MM.1S (cell line): ENCODE measurements around the gene ARHGAP33.

Experiments used
- DNase-seq: peaks from one replicate; pipeline ENCODE4 v3.0.0-alpha.2; 2015
- H2AFZ ChIP-seq: fragments of 300-600 bp; sonication (generic); 2 replicates; pipeline ENCODE4 v1.6.0; 2016; ENCODE audit warnings: antibody characterized with exemption, low read length
- H3F3A ChIP-seq: fragments of 300-600 bp; sonication (generic); 2 replicates; pipeline ENCODE4 v1.6.1; 2016; ENCODE audit warnings: mild to moderate bottlenecking, antibody characterized with exemption, low read length, moderate library complexity, mixed read lengths; ENCODE audit not compliant: insufficient read depth
- H3K27ac ChIP-seq: fragments of 300-600 bp; sonication (generic); 2 replicates; pipeline ENCODE4 v1.5.1; 2016; ENCODE audit warnings: mild to moderate bottlenecking, low read length
- H3K27me3 ChIP-seq: fragments of 300-600 bp; sonication (generic); replicated peaks from 2 replicates; pipeline ENCODE4 v1.6.0; 2016; ENCODE audit warnings: low read length; ENCODE audit not compliant: insufficient read depth
- H3K36me3 ChIP-seq: fragments of 300-600 bp; sonication (generic); replicated peaks from 2 replicates; pipeline ENCODE4 v1.6.1; 2016; ENCODE audit warnings: mild to moderate bottlenecking, low read length, mixed read lengths; ENCODE audit not compliant: insufficient read depth
- H3K4me1 ChIP-seq: fragments of 300-600 bp; sonication (generic); 2 replicates; pipeline ENCODE4 v1.6.1; 2016; ENCODE audit warnings: low read length, mixed read lengths
- H3K4me2 ChIP-seq: fragments of 300-600 bp; sonication (generic); 2 replicates; pipeline ENCODE4 v1.6.0; 2016; ENCODE audit warnings: low read depth, low read length
- H3K4me3 ChIP-seq: fragments of 300-600 bp; sonication (generic); 2 replicates; pipeline ENCODE4 v1.5.1; 2016; ENCODE audit warnings: low read length, mixed read lengths
- H3K79me2 ChIP-seq: fragments of 300-600 bp; sonication (generic); 2 replicates; pipeline ENCODE4 v1.6.1; 2016; ENCODE audit warnings: mixed run types, low read length, mixed read lengths
- H3K9ac ChIP-seq: fragments of 300-600 bp; sonication (generic); 2 replicates; pipeline ENCODE4 v1.6.1; 2016; ENCODE audit warnings: low read length, mixed read lengths
- H3K9me2 ChIP-seq: fragments of 300-600 bp; sonication (generic); replicated peaks from 2 replicates; pipeline ENCODE4 v1.6.1; 2016; ENCODE audit warnings: mild to moderate bottlenecking, low read length, mixed read lengths; ENCODE audit not compliant: insufficient read depth
- H3K9me3 ChIP-seq: fragments of 300-600 bp; sonication (generic); replicated peaks from 2 replicates; pipeline ENCODE4 v1.6.1; 2016; ENCODE audit warnings: mild to moderate bottlenecking, low read length, mixed read lengths; ENCODE audit not compliant: insufficient read depth
- H4K20me1 ChIP-seq: fragments of 300-600 bp; sonication (generic); 2 replicates; pipeline ENCODE4 v1.6.1; 2016; ENCODE audit warnings: mild to moderate bottlenecking, low read length, moderate library complexity, mixed read lengths; ENCODE audit not compliant: insufficient read depth
- CTCF ChIP-seq: fragments of 300-600 bp; sonication (generic); IDR thresholded peaks from 2 replicates; pipeline ENCODE4 v1.5.1; 2016; ENCODE audit warnings: antibody characterized with exemption, low read length, mixed read lengths
- EZH2 ChIP-seq: fragments of 300-600 bp; sonication (generic); optimal IDR thresholded peaks from 2 replicates; pipeline ENCODE3; 2017; ENCODE audit warnings: low read depth, mild to moderate bottlenecking, antibody characterized with exemption, low read length, mixed read lengths
- EZH2phosphoT487 ChIP-seq: fragments of 300-600 bp; sonication (generic); IDR thresholded peaks from 2 replicates; pipeline ENCODE4 v1.6.1; 2018; ENCODE audit warnings: antibody characterized with exemption, low read length

The ARHGAP33 gene

DNA sequence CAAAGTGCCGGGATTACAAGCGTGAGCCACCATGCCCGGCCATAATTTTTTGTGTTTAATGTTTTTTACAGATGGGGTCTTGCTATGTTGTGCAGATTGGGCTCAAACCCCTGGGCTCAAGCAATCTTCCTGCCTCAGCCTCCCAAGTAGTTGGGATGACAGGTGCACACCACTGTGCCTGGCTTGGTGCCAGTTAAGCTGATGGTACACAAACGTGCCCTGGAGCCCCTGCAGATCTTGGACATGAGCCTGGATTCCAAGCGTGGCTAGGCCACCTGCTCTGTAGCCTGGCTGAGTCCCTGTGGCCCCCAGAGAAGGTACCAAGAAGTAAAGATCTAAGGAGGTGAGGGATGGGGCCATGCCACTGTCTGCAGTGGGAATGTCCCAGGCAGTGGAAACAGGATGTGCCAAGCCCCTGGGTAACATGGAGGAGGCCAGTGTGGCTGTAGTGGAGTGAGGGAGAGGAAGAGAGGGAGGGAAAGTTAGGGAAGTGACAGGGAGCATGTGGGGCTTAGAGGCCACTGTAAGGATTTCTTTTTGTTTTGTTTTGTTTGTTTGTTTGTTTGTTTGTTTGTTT lies 30.2 kb downstream of the ARHGAP33 start:
- no peaks in the 10 kb centered on the region for H3K36me3 ChIP-seq
- no peaks in the 10 kb centered on the region for H3K4me1 ChIP-seq
- no peaks in the 10 kb centered on the region for H4K20me1 ChIP-seq
- TF ChIP-seq CTCF (no peak), EZH2 (no peak), EZH2phosphoT487 (no peak)
- H3K9me2 ChIP-seq: no peaks in the 10 kb centered on the region
- H3K4me3 ChIP-seq: no peak overlapping the region
- H2AFZ ChIP-seq: no peak overlapping the region
- DNase-seq: no peak
- H3K79me2 ChIP-seq: no peaks in the 10 kb centered on the region
- H3K9ac ChIP-seq: no peak overlapping the region
- H3K4me2 ChIP-seq: no peak overlapping the region
- no peaks in the 10 kb centered on the region for H3F3A ChIP-seq
- H3K27me3 ChIP-seq: peaks cover 83% of the 10 kb centered on the region
- H3K9me3 ChIP-seq: no peaks in the 10 kb centered on the region
- no peak overlapping the region for H3K27ac ChIP-seq

DNA sequence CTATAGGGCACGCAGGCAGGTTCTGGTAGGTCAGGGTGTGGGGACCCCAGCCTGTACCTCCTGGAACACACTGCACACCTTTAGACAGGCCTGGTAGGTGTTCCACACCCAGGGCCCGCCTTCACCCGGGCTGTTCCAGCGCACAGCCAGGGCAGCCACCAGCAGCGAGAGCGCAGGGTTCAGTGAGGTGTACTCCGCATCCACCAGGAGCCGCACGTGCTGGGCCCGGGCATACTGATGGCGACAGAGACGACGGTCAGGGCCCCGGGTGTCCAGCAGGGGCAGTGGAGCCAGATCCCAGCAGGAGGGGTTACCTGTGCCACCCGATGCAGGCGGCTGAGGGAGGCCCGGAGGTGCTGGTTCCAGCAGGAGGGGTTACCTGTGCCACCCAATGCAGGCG lies 31.2 kb downstream of the ARHGAP33 start:
- Histone ChIP-seq H2AFZ (no peak overlapping the region), H3K9me3 (no peaks in the 10 kb centered on the region), H3K27me3 (peaks cover 87% of the 10 kb centered on the region), H3K79me2 (no peaks in the 10 kb centered on the region), H3K9ac (no peak overlapping the region), H3K4me3 (no peak overlapping the region), H3K9me2 (no peaks in the 10 kb centered on the region), H3K4me2 (no peak overlapping the region), H3K27ac (no peak overlapping the region), H3F3A (no peaks in the 10 kb centered on the region), H3K36me3 (no peaks in the 10 kb centered on the region), H4K20me1 (no peaks in the 10 kb centered on the region), H3K4me1 (no peaks in the 10 kb centered on the region)
- no peak for TF ChIP-seq EZH2phosphoT487
- no peak for TF ChIP-seq EZH2
- TF ChIP-seq CTCF: no peak
- no peak for DNase-seq

- Histone ChIP-seq H3K9me3 (no peaks in the 10 kb centered on the region), H3K4me3 (no peak overlapping the region), H3F3A (no peaks in the 10 kb centered on the region), H2AFZ (no peak overlapping the region), H3K9me2 (no peaks in the 10 kb centered on the region), H3K27me3 (peaks cover 87% of the 10 kb centered on the region), H4K20me1 (no peaks in the 10 kb centered on the region), H3K36me3 (no peaks in the 10 kb centered on the region), H3K4me2 (no peak overlapping the region), H3K79me2 (no peaks in the 10 kb centered on the region), H3K4me1 (no peaks in the 10 kb centered on the region), H3K9ac (no peak overlapping the region), H3K27ac (no peak overlapping the region)
- TF ChIP-seq CTCF: no peak
- TF ChIP-seq EZH2phosphoT487: no peak
- TF ChIP-seq EZH2: no peak
- DNase-seq: no peak
These were observed 32.3 kb downstream of the ARHGAP33 start for GRCh38 chr19:35807633-35808032.
